ENCODE measurements around the gene HOXB5.

HOXB5 gene

DNA sequence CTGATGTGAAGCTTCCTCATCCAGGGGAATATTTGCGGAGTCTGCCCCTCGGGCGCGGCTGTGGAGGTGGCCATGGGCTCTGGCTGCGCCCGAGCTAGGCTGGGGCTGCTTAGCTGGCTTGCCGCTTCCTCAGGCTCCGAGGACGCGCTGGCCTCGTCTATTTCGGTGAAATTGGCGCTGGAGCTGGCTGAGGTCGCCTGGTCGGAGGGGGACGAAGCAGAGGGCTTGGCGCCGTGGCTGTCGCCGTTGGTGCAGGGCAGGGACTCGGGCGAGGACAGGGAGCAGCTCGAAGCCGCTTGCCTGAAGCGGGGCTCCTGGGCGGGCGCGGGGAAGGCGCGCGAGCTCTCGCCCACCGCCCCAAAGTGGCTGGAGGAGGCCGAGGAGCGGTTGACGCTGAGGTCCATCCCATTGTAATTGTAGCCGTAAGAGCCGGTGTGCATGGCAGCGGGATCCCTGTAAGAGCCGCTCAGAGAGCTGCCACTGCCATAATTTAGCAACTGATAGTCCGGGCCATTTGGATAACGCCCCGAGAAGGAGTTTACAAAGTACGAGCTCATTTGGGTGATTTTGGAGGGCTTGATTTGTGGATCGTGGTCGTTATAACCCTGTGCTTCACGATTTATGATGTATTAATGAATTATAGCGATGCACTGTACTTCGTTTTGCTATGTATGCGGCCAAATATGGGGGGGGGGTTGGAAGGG lies at the start of gene HOXB5:
Gene HOXB5, minus strand, starts transcription at position 654 of the 704 bp plus-strand sequence. Its CDS starts 97 bp downstream, at position 557.
- Mint-ChIP-seq H3K27ac (peak within 1 kb of the TSS; percentile 13), H3K27me3 (ENCODE audit: low read depth) (peaks cover 92% of the 10 kb centered on the region), H3K4me3 (peak within 1 kb of the TSS; percentile 81), H3K4me1 (ENCODE audit: low read depth) (peaks cover 49% of the 10 kb centered on the region), H3K9me3 (no peaks in the 10 kb centered on the region), H3K36me3 (ENCODE audit: low read depth) (peaks cover 6% of the 10 kb centered on the region)

DNA sequence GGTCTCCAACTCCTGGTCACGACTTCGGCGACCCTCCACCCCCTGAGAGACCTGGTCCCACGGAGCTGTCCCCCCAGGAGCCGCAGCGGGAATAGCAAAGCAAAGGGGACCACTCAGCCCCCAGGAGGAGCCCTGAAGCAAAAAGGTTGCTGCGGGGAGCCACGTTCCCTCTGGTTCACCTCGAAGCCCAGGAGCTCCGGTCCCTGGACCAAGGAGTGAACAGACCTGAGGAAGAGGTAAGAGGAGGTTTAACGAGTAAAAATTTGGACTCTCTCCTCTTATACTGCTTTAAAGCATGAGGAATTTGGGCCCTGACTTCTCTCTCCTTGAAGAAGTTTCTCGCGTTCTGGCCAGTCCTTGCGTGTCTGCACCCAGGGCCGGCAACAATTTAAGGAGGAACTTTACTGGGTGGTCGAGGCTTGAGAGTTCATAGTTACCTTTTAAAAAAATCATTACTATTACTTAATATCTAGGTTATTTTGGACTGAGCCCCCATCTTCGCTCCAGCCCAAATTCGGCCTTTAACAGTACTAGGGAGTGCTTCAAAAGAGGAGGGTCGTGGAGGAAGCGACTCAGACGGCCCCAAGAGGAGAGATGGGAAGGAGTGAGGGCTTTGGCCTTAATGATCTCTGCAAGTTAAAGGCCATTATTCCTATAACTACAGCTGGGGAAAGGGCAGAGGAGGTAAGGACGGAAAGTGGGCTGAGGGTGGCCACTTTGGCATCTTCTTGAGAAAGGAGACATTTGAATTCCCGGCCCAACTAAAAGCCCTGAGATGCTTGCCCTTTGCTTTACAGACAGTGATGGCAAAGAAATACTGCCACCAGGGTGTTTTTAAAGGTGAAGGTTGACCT lies 49.5 kb upstream of the HOXB5 start:
- no peaks in the 10 kb centered on the region for H3K9me3 Mint-ChIP-seq
- peaks cover 13% of the 10 kb centered on the region for H3K4me1 Mint-ChIP-seq (ENCODE audit: low read depth)
- peaks cover 95% of the 10 kb centered on the region for H3K27me3 Mint-ChIP-seq (ENCODE audit: low read depth)
- peaks cover 2% of the 10 kb centered on the region for H3K36me3 Mint-ChIP-seq (ENCODE audit: low read depth)
- no peak overlapping the region for H3K4me3 Mint-ChIP-seq
- H3K27ac Mint-ChIP-seq, result no peak overlapping the region

GRCh38 chr17:48642059-48642842 lies 48.7 kb upstream of the HOXB5 start:
- H3K9me3 Mint-ChIP-seq, result no peaks in the 10 kb centered on the region
- H3K4me3 Mint-ChIP-seq, result no peak overlapping the region
- peaks cover 95% of the 10 kb centered on the region for H3K27me3 Mint-ChIP-seq (ENCODE audit: low read depth)

GRCh38 chr17:48641541-48642058 lies 48.0 kb upstream of the HOXB5 start:
- no peak overlapping the region for H3K4me3 Mint-ChIP-seq
- peaks cover 96% of the 10 kb centered on the region for H3K27me3 Mint-ChIP-seq (ENCODE audit: low read depth)
- peak overlapping the region; percentile 53 for H3K27ac Mint-ChIP-seq
- no peaks in the 10 kb centered on the region for H3K9me3 Mint-ChIP-seq
- H3K36me3 Mint-ChIP-seq (ENCODE audit: low read depth), result no peaks in the 10 kb centered on the region
- H3K4me1 Mint-ChIP-seq (ENCODE audit: low read depth), result peaks cover 5% of the 10 kb centered on the region

More at GRCh38 chr17:48642059-48642842, 48.7 kb upstream of the HOXB5 start:
- Mint-ChIP-seq H3K4me1 (ENCODE audit: low read depth) (peaks cover 7% of the 10 kb centered on the region), H3K36me3 (ENCODE audit: low read depth) (peaks cover 2% of the 10 kb centered on the region), H3K27ac (no peak overlapping the region)

- Mint-ChIP-seq H3K36me3 (ENCODE audit: low read depth) (no peaks in the 10 kb centered on the region), H3K27me3 (ENCODE audit: low read depth) (peaks cover 99% of the 10 kb centered on the region), H3K27ac (no peak overlapping the region), H3K4me1 (ENCODE audit: low read depth) (peaks cover 7% of the 10 kb centered on the region), H3K4me3 (no peak overlapping the region), H3K9me3 (no peaks in the 10 kb centered on the region)
Measured at GRCh38 chr17:48640858-48641180, 47.2 kb upstream of the HOXB5 start.

- Mint-ChIP-seq H3K27ac (no peak overlapping the region), H3K4me3 (no peak overlapping the region), H3K27me3 (ENCODE audit: low read depth) (peaks cover 99% of the 10 kb centered on the region), H3K36me3 (ENCODE audit: low read depth) (no peaks in the 10 kb centered on the region), H3K9me3 (no peaks in the 10 kb centered on the region), H3K4me1 (ENCODE audit: low read depth) (peaks cover 7% of the 10 kb centered on the region)
Measured at GRCh38 chr17:48639982-48640857, 46.6 kb upstream of the HOXB5 start.

GRCh38 chr17:48639136-48639535 lies 45.6 kb upstream of the HOXB5 start:
- no peak overlapping the region for H3K27ac Mint-ChIP-seq
- peaks cover 7% of the 10 kb centered on the region for H3K4me1 Mint-ChIP-seq (ENCODE audit: low read depth)
- no peaks in the 10 kb centered on the region for H3K36me3 Mint-ChIP-seq (ENCODE audit: low read depth)
- no peaks in the 10 kb centered on the region for H3K9me3 Mint-ChIP-seq
- H3K4me3 Mint-ChIP-seq, result no peak overlapping the region
- peaks cover 99% of the 10 kb centered on the region for H3K27me3 Mint-ChIP-seq (ENCODE audit: low read depth)

GRCh38 chr17:48637323-48638260 lies 44.0 kb upstream of the HOXB5 start:
- peaks cover 98% of the 10 kb centered on the region for H3K27me3 Mint-ChIP-seq (ENCODE audit: low read depth)
- H3K4me1 Mint-ChIP-seq (ENCODE audit: low read depth), result peaks cover 11% of the 10 kb centered on the region
- no peak overlapping the region for H3K27ac Mint-ChIP-seq
- peaks cover 3% of the 10 kb centered on the region for H3K36me3 Mint-ChIP-seq (ENCODE audit: low read depth)
- no peaks in the 10 kb centered on the region for H3K9me3 Mint-ChIP-seq
- no peak overlapping the region for H3K4me3 Mint-ChIP-seq

DNA sequence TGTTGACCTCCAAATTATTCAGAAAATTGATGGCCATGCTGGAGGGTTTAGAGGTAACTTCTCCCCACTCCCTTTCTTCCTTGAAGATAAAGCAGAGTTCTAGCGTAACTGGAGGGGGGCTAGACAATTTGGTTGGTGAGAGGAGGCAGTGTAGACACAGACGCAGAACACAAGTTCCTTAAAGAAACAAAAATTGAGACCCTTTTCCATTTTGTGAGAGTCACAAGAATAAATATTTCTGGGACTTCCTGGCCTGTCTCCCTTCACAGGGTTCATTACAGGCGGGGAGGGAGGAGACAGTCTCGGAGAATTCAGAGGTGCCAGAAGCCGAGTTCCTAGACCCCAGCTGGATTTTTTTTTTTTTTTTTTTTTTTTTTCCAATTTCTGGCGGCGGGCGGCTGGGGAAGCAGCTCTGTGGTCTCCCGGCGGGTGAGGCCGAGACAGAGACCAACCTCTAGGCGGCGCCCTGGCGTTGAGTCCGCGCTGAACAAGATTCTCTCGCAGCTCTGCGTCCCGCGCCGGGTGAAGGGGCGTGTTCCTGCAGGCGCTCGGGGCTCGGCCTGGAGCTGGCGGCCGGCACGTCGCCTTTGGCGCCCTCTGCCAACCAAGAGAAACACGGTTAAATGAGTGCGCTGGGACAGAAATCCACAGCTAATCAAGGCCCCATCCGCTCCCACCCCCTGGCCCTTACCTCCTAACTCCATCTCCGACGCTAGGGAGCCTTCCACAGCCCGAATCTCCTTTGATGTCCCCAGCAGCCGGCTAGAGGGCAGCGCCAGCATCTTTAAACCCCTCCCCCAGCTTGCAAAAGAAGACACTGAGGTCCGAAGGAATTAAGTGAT lies 42.8 kb upstream of the HOXB5 start:
- H3K27ac Mint-ChIP-seq, result no peak overlapping the region
- no peak overlapping the region for H3K4me3 Mint-ChIP-seq
- peaks cover 3% of the 10 kb centered on the region for H3K36me3 Mint-ChIP-seq (ENCODE audit: low read depth)
- H3K4me1 Mint-ChIP-seq (ENCODE audit: low read depth), result peaks cover 10% of the 10 kb centered on the region
- H3K27me3 Mint-ChIP-seq (ENCODE audit: low read depth), result peaks cover 98% of the 10 kb centered on the region
- no peaks in the 10 kb centered on the region for H3K9me3 Mint-ChIP-seq

- H3K4me3 Mint-ChIP-seq, result peak overlapping the region; percentile 22
- H3K9me3 Mint-ChIP-seq, result no peaks in the 10 kb centered on the region
- H3K4me1 Mint-ChIP-seq (ENCODE audit: low read depth), result peaks cover 9% of the 10 kb centered on the region
- peaks cover 99% of the 10 kb centered on the region for H3K27me3 Mint-ChIP-seq (ENCODE audit: low read depth)
- peaks cover 3% of the 10 kb centered on the region for H3K36me3 Mint-ChIP-seq (ENCODE audit: low read depth)
- H3K27ac Mint-ChIP-seq, result no peak overlapping the region
Measured at GRCh38 chr17:48634493-48635208, 41.1 kb upstream of the HOXB5 start.

DNA sequence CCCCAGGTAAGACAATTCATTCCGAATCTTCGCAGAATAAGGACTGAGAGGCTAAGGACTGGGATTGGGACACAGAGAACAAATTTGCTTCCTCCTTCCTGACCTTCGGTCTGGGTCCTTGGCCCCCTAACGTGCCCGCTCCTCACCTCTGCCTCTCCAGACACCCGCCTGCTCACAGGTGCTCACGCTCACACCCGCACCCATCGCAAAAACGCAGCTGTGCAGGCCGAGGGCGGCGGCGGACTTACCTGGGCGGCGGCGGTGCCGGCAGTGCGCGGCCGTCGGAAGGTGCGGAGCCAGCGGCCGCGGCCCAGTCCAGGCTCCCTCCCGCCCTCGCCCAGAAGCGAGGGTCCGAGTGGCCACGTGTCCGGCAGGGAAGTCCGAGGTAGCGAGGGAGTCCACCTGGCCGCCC lies 39.7 kb upstream of the HOXB5 start:
- peaks cover 9% of the 10 kb centered on the region for H3K4me1 Mint-ChIP-seq (ENCODE audit: low read depth)
- peaks cover 3% of the 10 kb centered on the region for H3K36me3 Mint-ChIP-seq (ENCODE audit: low read depth)
- peak overlapping the region; percentile 24 for H3K4me3 Mint-ChIP-seq

More for the DNA sequence above, 39.7 kb upstream of the HOXB5 start:
- Mint-ChIP-seq H3K9me3 (no peaks in the 10 kb centered on the region), H3K27ac (no peak overlapping the region), H3K27me3 (ENCODE audit: low read depth) (peaks cover 99% of the 10 kb centered on the region)

Measured in T-helper 1 cell treated with Interleukin-12 subunit alpha and Interleukin-12 subunit beta and Interleukin-4 antibody, amounts not matched to agents 30 μg/mL and 1 μg/mL, for 36 hours (primary cell).